ENCODE results near the gene CEP63. TPM values are rescaled to one million over a fixed set of nuclear protein-coding genes. Genes with fewer than 3 reads are reported as not detected.

Gene CEP63
- total and polyA plus RNA-seq, 9 of the 15 experiments (the other 6 are each of a cell fraction or from before 2014, with no cell fraction given), result 5.1 to 17.8 (median 10.6) TPM

DNA sequence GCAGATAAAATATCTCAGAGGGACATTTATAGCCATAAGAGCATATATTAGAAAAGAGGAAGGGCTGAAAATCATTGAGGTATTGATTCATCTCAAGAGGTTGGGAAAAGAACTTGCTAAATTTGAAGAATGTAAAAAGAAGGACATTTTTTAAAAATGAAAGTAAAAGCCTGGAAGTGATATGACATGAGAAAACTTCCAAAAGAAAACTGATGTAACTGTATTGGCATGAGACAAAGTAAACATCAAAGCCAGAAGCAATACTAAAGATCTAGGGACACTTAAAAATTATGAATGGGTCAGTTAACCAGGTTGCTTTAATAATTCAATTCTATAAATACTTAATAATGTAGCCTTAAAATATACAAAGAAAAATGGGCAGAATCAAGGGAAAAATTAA, 31.9 kb downstream of the CEP63 start:
- Histone ChIP-seq H3K27ac (ENCODE audit: extremely low read depth, low read depth, low read length) (no peak overlapping the region), H3K9me1 (ENCODE audit: control insufficient read depth, insufficient read depth, low read length) (no peaks in the 10 kb centered on the region), H2AFZ (ENCODE audit: low read depth, low read length) (no peak overlapping the region), H4K20me1 (replicated peaks; ENCODE audit: control insufficient read depth, insufficient read depth, low read length) (no peaks in the 10 kb centered on the region), H3K9me3 (replicated peaks; ENCODE audit: control insufficient read depth, insufficient read depth, low read depth, low read length) (no peaks in the 10 kb centered on the region), H3K79me2 (ENCODE audit: control insufficient read depth, insufficient read depth, low read length) (no peaks in the 10 kb centered on the region), H3K4me1 (replicated peaks in 1 of 2; ENCODE audit: control insufficient read depth in 2 of 2, insufficient read depth in 2 of 2, low read length in 2 of 2) (no peaks in the 10 kb centered on the region), H3K4me2 (ENCODE audit: insufficient read depth, low read length) (no peak overlapping the region), H3K4me3 (no peak overlapping the region), H3K27me3 (ENCODE audit: control insufficient read depth in 2 of 2, insufficient read depth in 2 of 2, low read length in 2 of 2) (no peaks in the 10 kb centered on the region), H3K36me3 (ENCODE audit: control insufficient read depth, insufficient read depth, low read length) (no peaks in the 10 kb centered on the region), H3K9ac (ENCODE audit: insufficient read depth in 1 of 2, low read depth in 2 of 2, low read length in 2 of 2) (no peak overlapping the region)
- in situ Hi-C loops (cut with MboI), result no loop called here
- no peak for FAIRE-seq
- BruUV-seq (replicated peaks), result no TSS peak
- no peak for DNase-seq (ENCODE audit: extremely low read depth in 1 of 4, low spot score in 3 of 4)
- POLR2A ChIA-PET, result interaction anchor here (0.9 kb wide), 2 partner anchors 10 to 19 kb away, joined by 3 read pairs; no protein-coding TSS in a partner anchor
- intact Hi-C loops (cut with micrococcal nuclease), result no loop called here
- CTCF ChIA-PET (ENCODE audit: low intra/inter-chr PET ratio), result no interaction called here
- no peak for ATAC-seq
- no peak for TF ChIP-seq SIN3A (IDR thresholded peaks at IDR 0.05; ENCODE audit: borderline replicate concordance in 2 of 2, control insufficient read depth in 1 of 2, low read depth in 2 of 2, low read length in 2 of 2)
- no peak for TF ChIP-seq POLR2G (IDR thresholded peaks at IDR 0.05; ENCODE audit: low read depth, low read length)
- TF ChIP-seq HMGN3 (IDR thresholded peaks at IDR 0.05; ENCODE audit: borderline replicate concordance, extremely low read depth, insufficient read length, low read depth, low read length), result no peak
- TF ChIP-seq, protein P1, sequence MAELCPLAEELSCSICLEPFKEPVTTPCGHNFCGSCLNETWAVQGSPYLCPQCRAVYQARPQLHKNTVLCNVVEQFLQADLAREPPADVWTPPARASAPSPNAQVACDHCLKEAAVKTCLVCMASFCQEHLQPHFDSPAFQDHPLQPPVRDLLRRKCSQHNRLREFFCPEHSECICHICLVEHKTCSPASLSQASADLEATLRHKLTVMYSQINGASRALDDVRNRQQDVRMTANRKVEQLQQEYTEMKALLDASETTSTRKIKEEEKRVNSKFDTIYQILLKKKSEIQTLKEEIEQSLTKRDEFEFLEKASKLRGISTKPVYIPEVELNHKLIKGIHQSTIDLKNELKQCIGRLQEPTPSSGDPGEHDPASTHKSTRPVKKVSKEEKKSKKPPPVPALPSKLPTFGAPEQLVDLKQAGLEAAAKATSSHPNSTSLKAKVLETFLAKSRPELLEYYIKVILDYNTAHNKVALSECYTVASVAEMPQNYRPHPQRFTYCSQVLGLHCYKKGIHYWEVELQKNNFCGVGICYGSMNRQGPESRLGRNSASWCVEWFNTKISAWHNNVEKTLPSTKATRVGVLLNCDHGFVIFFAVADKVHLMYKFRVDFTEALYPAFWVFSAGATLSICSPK (IDR thresholded peaks at IDR 0.05; ENCODE audit: borderline replicate concordance), result no peak
- no peak for TF ChIP-seq MAZ (CRISPR knock-in tag; conservative IDR thresholded peaks at IDR 0.05 in 1 of 2, IDR thresholded peaks at IDR 0.05 in 1 of 2)
- TF ChIP-seq DIDO1 (tag; IDR thresholded peaks at IDR 0.05; ENCODE audit: low read depth), result no peak
- no peak for TF ChIP-seq SMARCB1 (IDR thresholded peaks at IDR 0.05; ENCODE audit: insufficient read length, low read depth)
- TF ChIP-seq RBM15 (IDR thresholded peaks at IDR 0.05; ENCODE audit: insufficient read depth, low read length), result no peak
- TF ChIP-seq CAMTA2 (CRISPR knock-in tag; conservative IDR thresholded peaks at IDR 0.05), result no peak
- no peak for TF ChIP-seq RBM14 (IDR thresholded peaks at IDR 0.05; ENCODE audit: borderline replicate concordance, insufficient read depth, low read depth, low read length)
- TF ChIP-seq TRIM24 (IDR thresholded peaks at IDR 0.05), result no peak
- TF ChIP-seq POLR2AphosphoS5 (IDR thresholded peaks at IDR 0.05; ENCODE audit: control insufficient read depth, insufficient read depth, low read depth, low read length), result no peak
- no peak for TF ChIP-seq RHOXF2B (CRISPR knock-in tag; conservative IDR thresholded peaks at IDR 0.05)
- TF ChIP-seq, protein P2, sequence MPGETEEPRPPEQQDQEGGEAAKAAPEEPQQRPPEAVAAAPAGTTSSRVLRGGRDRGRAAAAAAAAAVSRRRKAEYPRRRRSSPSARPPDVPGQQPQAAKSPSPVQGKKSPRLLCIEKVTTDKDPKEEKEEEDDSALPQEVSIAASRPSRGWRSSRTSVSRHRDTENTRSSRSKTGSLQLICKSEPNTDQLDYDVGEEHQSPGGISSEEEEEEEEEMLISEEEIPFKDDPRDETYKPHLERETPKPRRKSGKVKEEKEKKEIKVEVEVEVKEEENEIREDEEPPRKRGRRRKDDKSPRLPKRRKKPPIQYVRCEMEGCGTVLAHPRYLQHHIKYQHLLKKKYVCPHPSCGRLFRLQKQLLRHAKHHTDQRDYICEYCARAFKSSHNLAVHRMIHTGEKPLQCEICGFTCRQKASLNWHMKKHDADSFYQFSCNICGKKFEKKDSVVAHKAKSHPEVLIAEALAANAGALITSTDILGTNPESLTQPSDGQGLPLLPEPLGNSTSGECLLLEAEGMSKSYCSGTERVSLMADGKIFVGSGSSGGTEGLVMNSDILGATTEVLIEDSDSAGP (CRISPR knock-in tag; IDR thresholded peaks at IDR 0.05), result no peak
- TF ChIP-seq STAG1 (CRISPR knock-in tag; IDR thresholded peaks at IDR 0.05; ENCODE audit: borderline replicate concordance), result no peak
- TF ChIP-seq, protein P3, sequence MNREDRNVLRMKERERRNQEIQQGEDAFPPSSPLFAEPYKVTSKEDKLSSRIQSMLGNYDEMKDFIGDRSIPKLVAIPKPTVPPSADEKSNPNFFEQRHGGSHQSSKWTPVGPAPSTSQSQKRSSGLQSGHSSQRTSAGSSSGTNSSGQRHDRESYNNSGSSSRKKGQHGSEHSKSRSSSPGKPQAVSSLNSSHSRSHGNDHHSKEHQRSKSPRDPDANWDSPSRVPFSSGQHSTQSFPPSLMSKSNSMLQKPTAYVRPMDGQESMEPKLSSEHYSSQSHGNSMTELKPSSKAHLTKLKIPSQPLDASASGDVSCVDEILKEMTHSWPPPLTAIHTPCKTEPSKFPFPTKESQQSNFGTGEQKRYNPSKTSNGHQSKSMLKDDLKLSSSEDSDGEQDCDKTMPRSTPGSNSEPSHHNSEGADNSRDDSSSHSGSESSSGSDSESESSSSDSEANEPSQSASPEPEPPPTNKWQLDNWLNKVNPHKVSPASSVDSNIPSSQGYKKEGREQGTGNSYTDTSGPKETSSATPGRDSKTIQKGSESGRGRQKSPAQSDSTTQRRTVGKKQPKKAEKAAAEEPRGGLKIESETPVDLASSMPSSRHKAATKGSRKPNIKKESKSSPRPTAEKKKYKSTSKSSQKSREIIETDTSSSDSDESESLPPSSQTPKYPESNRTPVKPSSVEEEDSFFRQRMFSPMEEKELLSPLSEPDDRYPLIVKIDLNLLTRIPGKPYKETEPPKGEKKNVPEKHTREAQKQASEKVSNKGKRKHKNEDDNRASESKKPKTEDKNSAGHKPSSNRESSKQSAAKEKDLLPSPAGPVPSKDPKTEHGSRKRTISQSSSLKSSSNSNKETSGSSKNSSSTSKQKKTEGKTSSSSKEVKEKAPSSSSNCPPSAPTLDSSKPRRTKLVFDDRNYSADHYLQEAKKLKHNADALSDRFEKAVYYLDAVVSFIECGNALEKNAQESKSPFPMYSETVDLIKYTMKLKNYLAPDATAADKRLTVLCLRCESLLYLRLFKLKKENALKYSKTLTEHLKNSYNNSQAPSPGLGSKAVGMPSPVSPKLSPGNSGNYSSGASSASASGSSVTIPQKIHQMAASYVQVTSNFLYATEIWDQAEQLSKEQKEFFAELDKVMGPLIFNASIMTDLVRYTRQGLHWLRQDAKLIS (CRISPR knock-in tag; IDR thresholded peaks at IDR 0.05), result no peak
